ENCODE results near the gene DHRS12.

DHRS12 gene

DNA sequence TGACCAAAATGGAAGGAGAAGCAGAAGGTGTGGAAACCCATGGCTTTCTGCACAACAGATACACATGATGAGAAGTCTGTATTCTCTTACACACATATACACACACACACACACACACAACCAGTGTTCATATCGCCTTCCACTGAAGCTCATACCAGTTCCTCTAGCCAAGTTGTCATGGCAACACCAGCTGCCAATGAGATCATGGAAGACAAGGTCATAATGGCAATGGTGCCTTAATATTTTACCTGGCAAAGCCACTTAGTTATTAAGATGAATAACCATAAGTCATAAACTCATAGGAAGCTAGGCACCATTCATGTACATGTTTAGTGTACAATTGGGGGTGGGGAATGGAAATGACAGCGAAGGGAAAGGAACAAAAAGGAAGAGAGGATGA, 2.6 kb upstream of the DHRS12 start:
- DNase-seq, result peak; percentile 15 to 47

DNA sequence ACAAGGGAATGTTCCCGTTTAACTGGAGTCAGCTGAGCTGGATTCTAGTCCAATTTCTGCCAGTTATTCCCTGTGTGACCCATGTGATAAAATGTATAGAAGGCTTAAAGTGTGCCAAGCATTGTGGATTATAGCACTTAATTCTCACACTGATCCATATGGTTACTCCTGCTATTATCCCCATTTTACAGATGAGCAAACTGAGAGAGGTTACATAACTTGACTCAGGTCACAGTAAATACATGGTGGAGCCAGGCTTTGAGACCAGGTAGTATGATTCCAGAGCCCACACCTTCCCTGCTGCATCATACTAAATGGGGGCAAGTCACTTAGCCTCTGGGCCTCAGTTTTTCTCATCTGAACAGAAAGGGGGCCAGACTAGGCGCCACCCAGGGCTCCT, 2.0 kb upstream of the DHRS12 start:
- no peak for DNase-seq

DNA sequence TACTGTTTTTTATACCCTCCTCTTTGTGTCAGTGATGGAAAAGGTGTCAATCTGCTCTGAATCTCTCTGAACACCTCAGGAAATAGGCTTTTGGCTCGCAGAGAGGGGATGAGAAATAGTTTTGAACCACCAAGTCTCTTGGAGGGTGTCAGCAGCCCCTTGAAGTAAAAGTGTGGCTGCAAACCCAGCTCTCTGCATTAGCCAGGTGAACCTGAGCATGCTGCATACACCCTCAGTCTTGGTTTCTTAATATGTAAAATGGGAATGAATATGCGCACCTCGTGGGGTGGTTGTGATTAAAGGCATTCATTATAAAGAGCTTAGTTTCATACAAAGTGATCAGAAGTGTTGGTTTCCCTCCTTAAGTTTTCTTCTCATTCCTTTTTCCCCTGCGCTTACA, 1.4 kb upstream of the DHRS12 start:
- no peak for DNase-seq

DNA sequence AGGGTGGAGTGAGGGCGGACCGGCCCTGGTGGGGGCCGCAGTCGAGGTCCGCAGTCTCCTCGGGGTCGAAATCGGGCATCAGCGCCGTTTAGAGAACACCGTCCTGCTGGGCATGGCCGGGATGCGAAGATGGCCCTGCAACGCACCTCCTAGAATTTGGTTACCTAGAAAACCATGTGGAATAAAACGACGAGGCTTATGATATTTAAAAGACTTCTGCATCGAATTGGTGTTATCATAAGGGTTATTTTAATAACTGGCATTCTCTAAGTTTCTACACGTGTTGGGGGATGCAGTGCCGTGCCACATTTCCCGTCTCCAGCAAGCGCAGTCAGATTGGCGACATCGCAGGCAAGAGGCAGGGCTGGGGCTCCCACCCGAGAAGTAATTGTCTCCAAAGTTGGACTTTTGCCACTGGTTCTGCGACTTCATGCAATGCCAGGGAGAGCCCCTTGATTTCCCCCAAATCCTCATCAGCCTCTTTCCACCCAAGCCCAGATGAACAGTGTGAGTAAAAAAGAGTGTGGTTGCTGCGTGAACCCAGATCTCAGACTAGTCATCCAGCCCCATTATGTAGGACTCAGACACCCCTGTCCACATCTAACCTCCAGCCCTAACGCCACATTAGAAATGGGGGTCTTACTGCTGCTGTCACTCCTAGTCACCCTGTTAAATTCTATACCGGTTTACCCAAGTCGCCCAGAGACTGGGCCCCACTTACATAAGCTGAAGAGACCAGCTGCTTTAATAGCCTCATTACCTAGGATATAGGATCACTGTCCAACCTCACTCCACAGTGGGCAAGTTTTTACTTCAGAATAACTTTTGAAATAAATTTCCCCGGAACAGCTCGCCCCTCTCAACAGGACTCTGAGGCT, 571 bp upstream of the DHRS12 start:
- DNase-seq, result no peak

DNA sequence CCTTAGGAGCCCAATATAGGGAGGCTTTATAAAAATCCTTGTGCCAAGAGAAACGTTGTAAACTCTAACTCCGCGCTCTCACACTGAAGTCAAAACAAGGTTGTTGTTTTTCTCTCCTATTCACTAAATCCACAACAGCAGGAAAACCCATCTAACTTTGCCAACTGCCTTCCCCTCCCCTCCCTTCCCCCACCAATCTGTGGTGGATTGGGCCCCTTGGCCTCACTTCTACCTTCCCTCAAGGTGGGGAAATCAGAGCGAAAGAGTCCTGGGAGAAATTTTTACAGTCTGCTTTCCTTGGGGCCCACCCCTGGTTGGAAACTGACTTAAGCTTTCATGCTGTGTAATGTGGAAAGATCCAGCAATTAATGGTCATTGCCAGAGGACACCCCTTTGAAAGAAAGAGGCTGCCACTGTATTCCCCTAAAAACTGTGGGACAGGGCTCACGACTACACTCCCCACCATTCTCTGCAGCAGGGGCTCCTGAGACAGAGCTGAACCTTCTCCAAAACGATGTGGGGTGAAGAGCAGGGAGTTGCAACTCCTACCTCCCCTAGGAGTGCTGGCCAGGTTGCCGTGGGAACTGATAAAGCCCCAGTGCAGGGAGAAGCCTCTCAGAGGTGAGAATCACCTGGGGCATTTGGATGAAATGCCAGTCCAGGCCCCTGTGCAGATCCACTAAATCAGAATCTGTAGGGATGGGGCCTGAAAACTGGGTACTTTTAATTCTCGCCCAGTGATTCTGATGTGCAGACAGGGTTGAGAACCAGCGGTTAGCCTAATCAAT, 1.1 kb downstream of the DHRS12 start:
- DNase-seq, result no peak

DNA sequence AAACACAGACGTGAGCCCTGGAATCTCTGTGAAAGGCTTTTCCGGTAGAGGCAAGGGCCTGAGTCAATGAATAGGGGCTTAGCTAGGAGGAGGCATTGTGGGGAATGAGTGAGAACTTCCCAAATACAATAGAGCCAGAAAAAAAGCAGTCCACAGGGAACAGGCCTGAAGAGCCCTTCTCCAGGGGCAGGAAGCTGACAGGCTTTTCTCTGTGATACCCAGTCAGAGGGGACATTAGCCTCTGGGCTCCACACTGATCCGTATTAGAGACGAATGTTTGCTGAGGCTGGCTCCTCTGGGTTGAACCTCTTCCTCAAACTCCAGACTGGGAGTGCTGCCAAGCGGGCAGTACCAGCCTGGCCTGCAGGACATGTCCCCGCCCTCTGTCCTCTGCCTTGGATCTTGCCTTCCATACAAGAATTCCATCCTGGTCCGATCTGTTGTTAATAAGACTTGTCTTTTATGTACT, 2.3 kb downstream of the DHRS12 start:
- DNase-seq, result peak; percentile 39 to 48

DNA sequence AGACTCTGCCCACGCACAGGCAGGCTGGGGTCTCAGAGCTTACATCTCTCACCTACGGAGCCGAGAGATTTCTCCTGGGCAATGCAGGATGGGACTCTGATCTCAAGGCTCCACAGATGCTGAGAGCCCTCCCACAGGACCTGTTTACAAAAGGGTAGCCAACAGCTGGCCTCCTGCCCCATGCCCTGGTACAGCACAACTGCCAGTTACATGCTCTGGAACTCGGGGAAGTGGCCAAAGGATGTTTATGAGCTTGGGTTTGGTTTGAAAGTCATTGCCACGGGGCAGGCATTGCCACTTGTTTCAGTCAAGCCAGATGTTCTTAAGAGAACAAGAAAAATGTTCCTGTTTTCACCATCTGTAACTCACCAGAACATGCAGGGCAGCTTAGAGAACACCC, 3.5 kb downstream of the DHRS12 start:
- no peak for DNase-seq

DNA sequence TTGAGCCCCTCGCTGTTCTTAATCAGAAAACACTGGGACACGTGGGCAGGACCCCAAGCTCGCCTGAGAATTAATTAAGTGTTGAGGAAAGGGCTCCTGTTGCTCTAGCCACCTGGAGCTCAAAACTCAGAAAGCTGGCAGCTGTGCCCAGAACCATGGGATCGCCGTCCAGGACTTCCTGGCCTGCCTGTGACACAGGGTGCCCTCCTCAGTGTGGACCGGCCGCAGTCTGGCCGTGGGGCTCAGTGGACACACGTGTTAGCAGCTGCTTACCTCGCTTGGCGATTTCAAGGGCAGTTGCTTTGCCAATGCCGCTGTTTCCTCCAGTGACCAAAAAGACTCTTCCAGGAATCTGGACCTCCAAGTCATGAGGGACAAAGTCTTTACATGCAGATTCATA, 4.7 kb downstream of the DHRS12 start:
- no peak for DNase-seq

DNA sequence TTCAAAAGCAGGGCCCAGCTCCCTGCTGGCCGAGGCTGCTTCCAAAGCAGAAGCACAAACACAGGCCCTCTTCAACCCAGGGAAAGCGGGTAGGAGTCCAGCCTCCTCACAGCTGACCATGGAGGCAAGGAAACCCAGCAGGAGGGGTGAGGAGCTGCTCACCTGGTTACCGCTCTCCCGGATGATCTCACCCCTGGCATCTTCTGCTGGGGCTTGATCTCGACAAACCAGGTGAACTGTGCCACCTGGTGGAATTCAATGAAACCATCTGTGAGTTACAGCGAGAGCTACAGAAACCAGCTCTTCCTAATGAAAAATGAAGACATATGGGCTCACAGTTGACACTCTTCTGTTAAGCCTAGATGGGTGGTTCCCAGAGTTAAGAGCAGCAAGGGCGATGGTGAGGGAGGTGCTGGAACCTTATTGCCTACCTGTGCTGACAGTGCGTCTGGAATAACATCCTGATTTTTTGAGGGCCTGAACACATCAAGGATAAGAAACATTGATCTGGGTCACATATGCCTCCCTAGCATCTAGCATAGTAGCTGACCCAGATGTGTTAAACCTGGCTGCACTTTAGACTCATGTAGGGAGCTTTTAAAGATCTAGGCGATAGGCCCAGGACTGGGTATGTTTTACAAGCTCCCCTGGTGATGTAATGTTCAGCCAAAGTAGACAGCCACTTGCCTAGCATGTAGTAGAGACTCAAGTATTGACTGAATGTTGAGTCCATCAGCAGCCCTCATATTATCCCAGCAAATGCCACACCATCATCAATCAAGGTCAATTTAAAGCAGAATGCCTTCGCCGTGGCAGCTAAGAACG, 6.1 kb downstream of the DHRS12 start:
- no peak for DNase-seq

DNA sequence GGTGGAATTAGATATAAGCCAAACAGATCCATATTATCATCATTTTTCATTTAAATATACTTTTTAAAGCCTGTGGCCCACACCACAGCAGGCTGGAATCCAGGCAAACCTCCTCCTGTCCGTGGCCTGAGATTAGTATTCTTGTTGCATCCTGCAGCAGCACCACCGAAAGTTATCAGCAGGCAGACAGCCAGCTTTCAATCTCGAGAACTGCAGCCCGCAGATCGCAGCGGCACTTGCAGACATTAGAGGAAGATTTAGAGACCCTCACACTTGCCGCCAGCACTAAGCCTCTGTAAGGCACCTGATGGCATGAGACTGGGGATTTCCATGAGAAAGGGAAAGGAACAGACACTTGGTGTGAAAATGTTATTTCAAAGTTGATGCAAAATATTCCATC, 7.4 kb downstream of the DHRS12 start:
- no peak for DNase-seq

DNA sequence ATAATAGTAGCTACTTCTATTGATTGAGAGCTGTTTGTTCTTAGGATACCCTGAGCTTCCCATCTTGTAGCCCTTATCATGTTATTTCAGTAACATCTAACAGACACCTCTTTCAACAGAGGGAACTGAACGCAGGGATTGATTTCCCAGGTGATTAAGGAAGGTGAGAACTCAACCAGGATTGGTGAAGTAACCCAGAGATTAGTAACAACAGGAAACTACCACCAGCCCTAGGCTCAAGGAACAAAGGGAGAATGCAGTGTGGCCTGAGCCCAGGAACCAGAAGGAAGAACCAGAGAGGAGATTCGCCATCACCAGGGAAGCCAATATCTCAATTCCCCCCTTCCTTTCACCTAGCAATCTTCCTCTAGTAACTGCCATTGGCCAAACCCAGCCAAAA, 8.5 kb downstream of the DHRS12 start:
- no peak for DNase-seq

DNA sequence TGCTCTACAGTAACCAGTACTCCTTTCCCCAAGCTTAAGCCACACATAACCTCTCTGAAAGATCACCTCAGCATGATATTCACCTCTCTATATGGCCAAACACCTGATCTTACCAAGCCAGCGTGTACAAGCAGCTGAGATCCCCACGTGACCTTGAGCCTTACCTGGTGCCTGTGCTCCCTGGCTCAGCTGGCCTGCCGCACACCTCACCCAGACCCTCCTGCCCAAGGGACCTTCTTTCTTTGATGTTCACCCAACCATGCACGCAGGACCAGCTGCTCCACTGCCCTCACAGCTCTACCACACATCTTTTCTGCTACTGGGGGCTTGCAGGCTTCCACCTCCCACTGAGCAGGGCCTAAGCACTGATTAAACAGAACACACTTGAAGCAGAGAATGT, 9.0 kb downstream of the DHRS12 start:
- no peak for DNase-seq

DNA sequence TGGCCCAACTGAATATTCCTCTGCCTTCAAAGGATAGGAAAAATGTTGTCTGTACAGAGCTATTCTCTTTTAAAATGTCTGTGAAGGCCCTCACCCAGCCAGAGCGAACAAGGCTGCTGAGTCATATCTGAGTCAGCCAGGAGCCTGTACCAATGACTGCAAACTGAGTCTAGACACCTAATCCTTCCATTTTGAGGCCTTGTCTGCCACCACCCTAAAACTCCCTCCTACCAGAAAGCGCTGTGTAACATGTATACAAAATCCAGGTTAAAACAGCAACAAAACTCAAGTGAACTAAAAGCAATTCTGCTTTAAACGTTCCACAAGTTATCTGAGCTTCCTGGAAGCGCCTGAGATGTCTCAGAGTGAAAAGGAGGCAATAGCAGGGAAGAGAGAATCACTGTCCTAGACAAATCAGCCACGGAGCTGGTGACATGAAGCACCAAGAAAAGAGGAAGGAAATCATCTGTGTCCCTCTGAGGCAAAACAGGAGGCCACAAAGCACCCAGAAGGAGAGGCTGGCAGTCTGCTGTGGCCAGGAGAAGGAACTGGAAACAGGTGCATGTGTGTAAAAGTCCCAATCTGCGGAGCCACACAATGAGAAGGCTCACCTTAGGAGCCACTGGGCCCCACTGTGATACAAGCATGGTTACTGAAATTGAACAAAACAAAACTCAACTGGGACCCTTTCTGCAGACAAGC, 10.2 kb downstream of the DHRS12 start:
- DNase-seq, result peak; percentile 66 to 70

DNA sequence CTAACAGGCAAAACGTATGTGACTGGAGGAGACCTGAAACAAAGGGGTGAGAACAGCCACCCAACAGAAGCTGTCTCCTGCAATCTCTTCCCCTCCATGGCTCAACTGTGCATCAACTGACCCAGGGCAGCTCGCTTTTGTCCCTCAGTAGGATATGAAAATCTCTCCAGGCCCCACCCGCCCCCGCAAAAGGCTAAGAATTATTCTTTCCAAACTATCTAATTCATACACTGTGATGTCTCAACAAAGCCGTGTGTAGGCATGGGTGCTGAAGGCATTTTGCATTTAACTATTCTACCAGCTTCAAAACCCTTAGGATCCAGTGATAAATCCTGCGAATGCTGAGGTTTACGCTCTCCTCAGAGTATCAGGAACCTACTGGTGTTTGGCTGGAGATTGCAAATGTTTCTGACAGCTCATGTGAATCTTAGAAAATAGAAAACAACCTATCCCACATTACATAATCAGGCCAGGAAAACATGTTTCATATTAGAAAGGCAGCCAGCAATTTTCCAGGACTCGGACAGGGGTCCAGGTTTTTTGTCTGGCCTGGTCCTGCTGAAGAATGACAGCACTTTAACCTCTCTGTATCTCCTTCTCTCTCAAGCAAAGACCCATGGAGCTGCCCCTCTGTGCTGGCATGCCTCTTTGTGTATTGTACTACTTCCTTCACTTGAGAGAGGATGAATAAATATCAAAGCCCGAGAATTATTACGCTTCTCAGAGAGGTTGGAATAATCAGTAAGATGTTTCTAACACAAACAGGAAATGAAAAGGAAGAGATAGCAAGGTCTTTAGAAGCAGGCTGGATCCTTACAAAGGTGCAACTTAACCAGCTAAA, 17.3 kb downstream of the DHRS12 start:
- DNase-seq, result peak in 1 of 2 donors; percentile 10

DNA sequence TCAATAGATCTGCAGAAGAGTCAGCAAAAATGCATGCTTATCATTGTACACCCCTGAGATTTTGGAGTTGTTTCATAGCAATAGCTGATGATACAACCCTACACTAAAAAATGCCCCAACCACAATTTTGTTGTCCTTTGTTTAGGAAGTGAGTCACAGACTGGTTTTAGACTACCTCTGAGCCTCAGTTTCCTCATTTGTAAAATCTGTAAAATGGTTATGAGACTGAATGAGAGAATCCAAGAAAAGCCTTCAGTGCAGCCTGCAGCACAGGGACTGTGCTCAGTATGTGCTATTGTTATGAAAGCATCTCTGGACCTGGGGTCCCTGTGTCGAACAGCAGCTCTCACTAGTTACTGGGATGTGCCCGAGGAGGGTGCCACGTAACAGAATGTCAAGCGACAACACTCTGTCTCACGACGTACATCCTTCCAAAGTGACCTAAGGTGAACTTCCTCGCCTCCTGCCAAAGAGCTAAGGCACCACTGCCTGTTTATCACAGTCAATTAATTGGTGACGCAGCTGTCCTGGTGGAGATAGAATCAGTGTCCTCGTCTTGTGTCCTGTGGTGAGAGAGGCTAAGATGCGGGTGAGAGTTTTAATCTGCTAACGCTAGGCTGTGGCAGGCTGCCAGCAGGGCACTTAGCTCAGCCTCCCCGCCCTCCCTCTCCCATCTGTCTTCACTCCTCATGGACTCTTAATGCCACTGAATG, 18.1 kb downstream of the DHRS12 start:
- no peak for DNase-seq

DNA sequence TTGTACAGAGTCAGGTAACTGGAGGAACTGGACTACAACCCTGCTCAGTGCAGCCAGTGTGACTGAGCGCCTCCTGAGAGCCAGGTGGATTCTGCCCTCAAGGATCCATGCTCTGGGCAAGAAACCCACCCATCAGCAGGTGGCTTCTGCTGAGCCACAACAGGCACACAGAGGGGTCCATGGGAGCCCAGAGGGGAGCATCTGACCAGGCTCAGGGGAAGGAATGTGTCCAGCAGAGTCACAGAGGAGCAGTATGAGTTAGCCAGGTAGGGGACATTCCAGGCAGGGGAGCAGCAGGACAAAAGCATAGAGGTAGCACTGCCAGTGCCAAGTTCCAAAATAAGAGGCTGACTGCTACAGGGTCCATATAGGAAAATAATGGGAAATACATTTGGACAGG, 19.9 kb downstream of the DHRS12 start:
- DNase-seq, result no peak

DNA sequence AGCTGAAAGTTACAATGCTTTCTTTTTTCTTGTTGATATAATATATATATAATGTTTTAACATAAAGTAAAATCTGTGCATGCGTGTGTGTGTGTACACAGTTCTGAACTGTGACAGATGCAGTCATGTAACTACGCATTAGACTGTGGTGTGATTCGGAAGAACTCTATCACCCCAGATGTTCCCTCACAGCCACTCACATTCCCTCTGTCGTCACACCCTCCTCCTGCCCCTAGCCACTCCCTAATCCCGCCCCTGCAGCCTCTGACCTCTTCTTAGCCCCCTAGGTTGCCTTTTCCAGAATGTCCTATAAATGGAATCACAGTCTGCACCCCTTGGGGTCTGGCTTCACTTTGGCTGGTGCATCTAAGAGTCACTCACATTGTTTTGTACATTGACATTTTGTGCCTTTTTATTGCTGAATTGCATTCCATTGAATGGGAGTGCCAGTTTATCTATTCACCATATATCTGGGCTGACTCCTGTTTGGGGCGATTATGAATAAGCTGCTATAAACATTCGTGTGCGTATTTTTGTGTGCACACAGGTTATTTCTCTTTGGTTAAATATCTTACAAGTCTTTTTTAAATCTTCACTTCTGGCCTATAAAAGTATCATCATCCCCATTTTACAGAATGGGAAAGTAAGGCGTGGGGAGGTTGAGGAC, 20.4 kb downstream of the DHRS12 start:
- no peak for DNase-seq

DNA sequence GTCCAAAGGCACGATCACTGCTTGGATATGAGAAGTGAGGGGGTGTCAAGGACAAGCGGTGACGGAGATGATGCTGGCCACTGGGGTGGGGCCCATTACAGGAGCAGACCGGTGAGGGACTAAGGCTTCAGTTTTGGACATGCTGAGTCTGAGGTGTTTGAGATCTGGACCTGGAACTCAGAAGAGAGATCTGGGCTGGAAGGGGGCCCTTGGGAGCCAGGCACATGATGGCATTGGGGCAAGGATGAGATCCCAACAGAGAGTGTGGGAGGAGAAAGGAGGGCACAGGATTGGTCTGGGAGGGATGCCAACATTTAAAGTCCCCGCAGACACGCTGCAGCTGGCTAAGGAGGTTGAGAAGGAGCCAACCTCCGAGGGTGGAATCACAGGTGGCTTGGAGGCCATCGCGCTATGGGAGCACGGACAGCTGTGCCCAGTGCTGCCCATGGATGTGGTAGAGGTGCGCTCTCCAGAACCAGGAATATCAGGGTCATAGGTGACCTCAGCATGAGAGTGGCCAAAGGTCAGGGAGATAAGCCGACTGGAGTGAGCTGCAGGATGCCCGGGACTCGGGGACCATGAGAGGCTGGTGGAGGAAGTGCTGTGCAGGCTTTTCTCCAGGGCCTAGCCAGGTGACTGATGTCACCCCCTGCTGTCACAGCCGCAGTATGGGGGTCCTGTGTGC, 21.8 kb downstream of the DHRS12 start:
- no peak for DNase-seq

DNA sequence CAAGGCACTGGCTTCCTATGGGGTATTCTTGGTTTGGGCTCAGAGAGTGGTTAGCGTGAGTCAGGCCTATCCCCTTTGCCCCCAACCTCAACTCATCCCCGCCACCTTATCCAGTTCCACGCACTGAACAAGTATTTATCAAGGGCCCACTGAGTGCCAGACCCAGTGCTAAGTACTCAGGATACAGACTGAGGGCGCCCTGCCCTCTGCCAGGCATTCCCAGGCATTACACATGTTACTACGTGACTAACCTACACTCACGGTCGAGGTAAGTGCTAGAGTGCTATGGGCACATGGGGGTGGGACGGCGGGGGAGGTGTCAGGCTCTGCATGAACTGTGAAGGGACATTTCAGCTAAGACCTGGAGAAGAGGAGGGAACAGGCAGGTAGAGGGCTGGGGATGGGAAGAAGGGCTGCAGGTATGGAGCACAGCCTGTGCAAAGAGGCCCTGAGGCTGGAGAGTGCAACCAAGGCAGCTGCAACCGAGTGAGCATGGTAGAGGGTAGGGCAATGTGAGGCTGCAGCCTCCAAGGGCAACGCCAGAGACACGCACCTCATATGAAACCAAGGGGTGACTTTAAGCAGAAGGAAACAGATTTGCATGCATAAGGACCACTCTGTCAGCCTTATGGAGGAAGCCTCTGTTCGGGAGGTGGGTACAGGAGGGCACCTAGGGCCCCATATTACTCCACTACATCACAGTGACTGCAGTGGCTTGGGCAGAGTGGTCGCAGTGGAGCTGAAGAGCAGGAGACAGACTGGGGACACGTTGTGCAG, 22.5 kb downstream of the DHRS12 start:
- DNase-seq, result peak in 1 of 2 donors; percentile 18

Measured in inflammatory macrophage (primary cell).